ENCODE measurements around the gene SCYL3. TPM values are rescaled to one million over a fixed set of nuclear protein-coding genes. Genes with fewer than 3 reads are reported as not detected.

The SCYL3 gene
- total RNA-seq, 4 donors from 2014 or later, result 10.5 to 14.2 (median 11.9) TPM

DNA sequence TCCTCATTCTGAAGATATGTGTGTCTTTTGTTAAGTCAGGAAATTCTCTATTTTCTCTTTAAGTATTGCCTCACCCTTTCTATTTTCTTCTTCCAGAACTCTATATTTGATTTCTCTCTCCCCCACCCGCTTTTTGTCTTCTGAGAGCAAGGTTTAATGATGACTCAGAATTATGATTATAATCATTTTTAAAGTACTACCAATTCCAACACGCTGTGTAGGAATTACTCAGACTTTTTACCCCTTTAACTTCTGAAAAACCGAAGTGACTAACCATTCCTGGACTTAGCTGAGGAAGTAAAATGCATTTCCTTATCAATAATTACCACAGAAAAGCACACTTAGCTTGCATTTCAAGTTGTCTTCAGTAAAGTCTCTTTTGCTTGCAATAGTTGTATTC lies 20.8 kb upstream of the SCYL3 start:
- H3K27me3 ChIP-seq, result no peaks in the 10 kb centered on the region
- no peak overlapping the region for H3K27ac ChIP-seq
- H3K4me3 ChIP-seq, result no peak overlapping the region
- peaks cover 0 to 20% of the 10 kb centered on the region in 2 donors for H3K36me3 ChIP-seq
- ATAC-seq, result no peak
- peaks cover 0 to 8% (median 0%) of the 10 kb centered on the region in 3 donors for H3K9me3 ChIP-seq
- TF ChIP-seq EP300 (IDR thresholded peaks at IDR 0.05), result no peak
- TF ChIP-seq, protein P1, sequence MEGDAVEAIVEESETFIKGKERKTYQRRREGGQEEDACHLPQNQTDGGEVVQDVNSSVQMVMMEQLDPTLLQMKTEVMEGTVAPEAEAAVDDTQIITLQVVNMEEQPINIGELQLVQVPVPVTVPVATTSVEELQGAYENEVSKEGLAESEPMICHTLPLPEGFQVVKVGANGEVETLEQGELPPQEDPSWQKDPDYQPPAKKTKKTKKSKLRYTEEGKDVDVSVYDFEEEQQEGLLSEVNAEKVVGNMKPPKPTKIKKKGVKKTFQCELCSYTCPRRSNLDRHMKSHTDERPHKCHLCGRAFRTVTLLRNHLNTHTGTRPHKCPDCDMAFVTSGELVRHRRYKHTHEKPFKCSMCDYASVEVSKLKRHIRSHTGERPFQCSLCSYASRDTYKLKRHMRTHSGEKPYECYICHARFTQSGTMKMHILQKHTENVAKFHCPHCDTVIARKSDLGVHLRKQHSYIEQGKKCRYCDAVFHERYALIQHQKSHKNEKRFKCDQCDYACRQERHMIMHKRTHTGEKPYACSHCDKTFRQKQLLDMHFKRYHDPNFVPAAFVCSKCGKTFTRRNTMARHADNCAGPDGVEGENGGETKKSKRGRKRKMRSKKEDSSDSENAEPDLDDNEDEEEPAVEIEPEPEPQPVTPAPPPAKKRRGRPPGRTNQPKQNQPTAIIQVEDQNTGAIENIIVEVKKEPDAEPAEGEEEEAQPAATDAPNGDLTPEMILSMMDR (IDR thresholded peaks at IDR 0.05), result no peak
- no peak for TF ChIP-seq POLR2AphosphoS5 (IDR thresholded peaks at IDR 0.05)
- no peak for TF ChIP-seq POLR2A (IDR thresholded peaks at IDR 0.05)
- H3K4me1 ChIP-seq, result no peaks in the 10 kb centered on the region
- WGBS, 2 donors (ENCODE audit: low coverage in 1 of 2), result 43 to 61% methylated on average over 3 of the region's 3 CpGs

DNA sequence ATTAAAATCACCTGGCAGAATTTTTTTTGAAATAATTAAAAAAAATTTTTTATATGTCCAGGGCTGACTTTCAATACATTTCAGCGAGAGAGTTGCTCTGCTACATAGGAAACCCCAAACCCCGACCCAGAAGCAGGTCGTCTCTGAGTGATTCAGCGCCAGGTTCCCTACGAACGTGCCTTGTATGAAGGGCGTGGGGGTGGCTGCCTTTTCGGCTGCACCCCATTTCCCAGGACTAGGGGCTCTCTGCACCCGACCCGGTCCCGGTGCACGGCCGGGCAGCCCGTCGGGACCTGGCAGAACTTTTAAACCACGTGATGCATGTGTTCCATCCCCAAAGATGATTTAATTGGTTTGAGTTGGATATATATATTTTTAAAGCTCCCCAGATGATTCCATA lies 15.8 kb upstream of the SCYL3 start:
- 89 to 90% methylated on average over 7 of the region's 16 CpGs for WGBS, 2 donors (ENCODE audit: low coverage in 1 of 2)
- H3K27me3 ChIP-seq, result no peaks in the 10 kb centered on the region
- no peak for ATAC-seq

DNA sequence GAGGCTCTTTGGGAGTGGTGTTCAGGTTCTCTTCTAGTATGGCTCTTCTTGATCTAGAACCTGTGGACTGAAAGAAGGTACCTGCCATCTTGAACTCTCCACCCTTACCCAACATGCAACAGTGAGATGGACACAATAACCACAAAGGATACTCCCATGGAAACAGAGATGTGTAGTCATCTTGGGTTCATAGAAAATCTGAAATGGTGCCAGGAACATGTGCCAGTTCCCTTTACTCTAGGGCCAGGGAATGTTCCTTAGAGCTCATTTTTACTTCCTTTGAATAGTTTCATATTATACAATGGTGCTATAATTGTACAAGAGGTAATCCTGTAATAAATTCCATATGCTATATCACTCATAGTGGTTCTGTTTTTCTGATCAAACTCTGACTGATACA lies 13.2 kb upstream of the SCYL3 start:
- Histone ChIP-seq H3K4me1 (no peaks in the 10 kb centered on the region), H3K27me3 (peaks cover under 1% of the 10 kb centered on the region), H3K9me3 (peaks cover 0 to 2% (median 0%) of the 10 kb centered on the region in 3 donors), H3K36me3 (no peaks in the 10 kb centered on the region), H3K4me3 (no peak overlapping the region), H3K27ac (no peak overlapping the region)
- ATAC-seq, result no peak
- TF ChIP-seq POLR2AphosphoS5 (IDR thresholded peaks at IDR 0.05) (no peak), POLR2A (IDR thresholded peaks at IDR 0.05) (no peak), EP300 (IDR thresholded peaks at IDR 0.05) (no peak)
- TF ChIP-seq, protein P1 (IDR thresholded peaks at IDR 0.05), result no peak

More for the DNA sequence above, 15.8 kb upstream of the SCYL3 start:
- peaks cover 0 to 8% (median 0%) of the 10 kb centered on the region in 3 donors for H3K9me3 ChIP-seq
- no peaks in the 10 kb centered on the region for H3K4me1 ChIP-seq
- no peak overlapping the region for H3K4me3 ChIP-seq
- TF ChIP-seq POLR2AphosphoS5 (IDR thresholded peaks at IDR 0.05), result no peak
- TF ChIP-seq EP300 (IDR thresholded peaks at IDR 0.05), result no peak
- TF ChIP-seq, protein P1 (IDR thresholded peaks at IDR 0.05), result no peak
- no peaks in the 10 kb centered on the region for H3K36me3 ChIP-seq
- H3K27ac ChIP-seq, result no peak overlapping the region

DNA sequence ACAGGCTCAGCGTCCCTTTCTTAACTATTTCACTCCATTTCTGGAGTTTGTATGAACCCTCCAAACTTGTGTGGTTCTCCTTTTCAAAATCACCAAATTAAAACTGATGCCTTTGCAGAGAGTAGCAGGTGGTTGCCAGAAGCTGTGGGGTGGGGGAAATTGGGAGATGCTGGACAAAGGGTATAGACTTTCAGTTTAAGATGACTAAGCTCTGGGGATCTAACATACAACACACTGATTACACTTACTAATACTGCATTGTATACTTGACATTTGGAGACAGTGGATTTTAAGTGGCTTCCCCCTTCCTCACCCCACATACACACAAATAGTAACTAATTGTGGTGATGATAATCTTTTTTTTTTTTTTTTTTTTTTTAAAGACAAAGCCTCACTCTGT lies 11.1 kb upstream of the SCYL3 start:
- H3K36me3 ChIP-seq, result no peaks in the 10 kb centered on the region
- no peaks in the 10 kb centered on the region for H3K4me1 ChIP-seq
- WGBS, 2 donors (ENCODE audit: low coverage in 1 of 2), result 60 to 100% methylated on average over 1 of the region's 1 CpG
- no peak for ATAC-seq
- no peaks in the 10 kb centered on the region for H3K9me3 ChIP-seq
- no peak for TF ChIP-seq EP300 (IDR thresholded peaks at IDR 0.05)
- no peak for TF ChIP-seq POLR2AphosphoS5 (IDR thresholded peaks at IDR 0.05)
- TF ChIP-seq, protein P1 (IDR thresholded peaks at IDR 0.05), result no peak
- TF ChIP-seq POLR2A (IDR thresholded peaks at IDR 0.05), result no peak
- H3K27ac ChIP-seq, result no peak overlapping the region
- no peak overlapping the region for H3K4me3 ChIP-seq
- H3K27me3 ChIP-seq, result peaks cover 12% of the 10 kb centered on the region

DNA sequence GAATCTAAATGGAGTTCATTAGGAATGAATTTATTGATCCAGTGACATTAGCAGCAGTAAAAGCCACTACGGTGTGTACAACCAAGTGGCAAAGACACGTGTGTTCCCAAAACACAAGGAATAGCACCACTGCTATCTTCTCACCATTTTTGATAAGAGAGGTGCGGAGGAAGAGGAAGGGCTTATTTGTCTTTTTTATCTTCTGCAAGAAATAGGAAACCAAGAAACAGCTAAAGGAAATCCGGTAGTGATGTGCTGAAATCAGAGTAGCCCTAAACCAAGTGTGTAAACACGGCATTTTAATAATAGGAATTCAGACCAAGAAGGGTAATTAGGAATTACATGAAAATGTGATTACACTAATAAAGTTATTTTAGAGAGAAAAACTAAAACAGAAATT lies 9.1 kb upstream of the SCYL3 start:
- 53 to 59% methylated on average over 2 to 5 of the region's 5 CpGs for WGBS, 2 donors (ENCODE audit: low coverage in 1 of 2)
- Histone ChIP-seq H3K27ac (no peak overlapping the region), H3K36me3 (no peaks in the 10 kb centered on the region), H3K27me3 (peaks cover 14% of the 10 kb centered on the region), H3K9me3 (no peaks in the 10 kb centered on the region), H3K4me3 (no peak overlapping the region), H3K4me1 (no peaks in the 10 kb centered on the region)
- TF ChIP-seq POLR2AphosphoS5 (IDR thresholded peaks at IDR 0.05) (no peak), POLR2A (IDR thresholded peaks at IDR 0.05) (no peak), EP300 (IDR thresholded peaks at IDR 0.05) (no peak)
- TF ChIP-seq, protein P1 (IDR thresholded peaks at IDR 0.05), result no peak
- ATAC-seq, result no peak
